ENCODE results near the gene CD44. TPM values are rescaled to one million over a fixed set of nuclear protein-coding genes. Genes with fewer than 3 reads are reported as not detected.

Gene CD44
- total and polyA plus RNA-seq, 2 experiments from 2014 or later: 8.5 to 41.3 TPM

DNA sequence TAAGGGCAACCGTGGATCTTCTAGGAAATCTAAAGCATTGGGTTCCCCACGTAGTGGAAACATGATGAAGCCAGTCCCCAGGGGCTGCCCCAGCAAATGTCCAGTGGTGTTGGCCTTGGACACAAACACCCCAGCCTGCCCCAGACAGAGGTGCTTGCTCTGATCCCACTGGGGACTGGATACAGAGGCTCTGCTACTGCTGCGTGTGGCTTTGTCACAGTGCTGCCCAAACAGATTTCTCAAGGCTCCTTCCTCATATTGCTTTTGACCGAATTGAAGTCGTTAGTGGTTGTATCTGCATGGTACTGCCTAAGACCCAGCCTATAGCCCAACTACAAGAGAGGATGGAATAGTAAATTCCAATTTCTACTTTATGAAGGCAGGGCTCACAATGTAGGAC, 40.1 kb upstream of the CD44 start:
- Histone ChIP-seq H3K9me3 (ENCODE audit: low read depth) (no peaks in the 10 kb centered on the region), H3K27me3 (no peaks in the 10 kb centered on the region), H3K36me3 (no peaks in the 10 kb centered on the region), H3K4me3 (no peak overlapping the region), H3K4me1 (ENCODE audit: low read depth) (no peaks in the 10 kb centered on the region), H3K27ac (no peak overlapping the region)
- TF ChIP-seq, protein P1, sequence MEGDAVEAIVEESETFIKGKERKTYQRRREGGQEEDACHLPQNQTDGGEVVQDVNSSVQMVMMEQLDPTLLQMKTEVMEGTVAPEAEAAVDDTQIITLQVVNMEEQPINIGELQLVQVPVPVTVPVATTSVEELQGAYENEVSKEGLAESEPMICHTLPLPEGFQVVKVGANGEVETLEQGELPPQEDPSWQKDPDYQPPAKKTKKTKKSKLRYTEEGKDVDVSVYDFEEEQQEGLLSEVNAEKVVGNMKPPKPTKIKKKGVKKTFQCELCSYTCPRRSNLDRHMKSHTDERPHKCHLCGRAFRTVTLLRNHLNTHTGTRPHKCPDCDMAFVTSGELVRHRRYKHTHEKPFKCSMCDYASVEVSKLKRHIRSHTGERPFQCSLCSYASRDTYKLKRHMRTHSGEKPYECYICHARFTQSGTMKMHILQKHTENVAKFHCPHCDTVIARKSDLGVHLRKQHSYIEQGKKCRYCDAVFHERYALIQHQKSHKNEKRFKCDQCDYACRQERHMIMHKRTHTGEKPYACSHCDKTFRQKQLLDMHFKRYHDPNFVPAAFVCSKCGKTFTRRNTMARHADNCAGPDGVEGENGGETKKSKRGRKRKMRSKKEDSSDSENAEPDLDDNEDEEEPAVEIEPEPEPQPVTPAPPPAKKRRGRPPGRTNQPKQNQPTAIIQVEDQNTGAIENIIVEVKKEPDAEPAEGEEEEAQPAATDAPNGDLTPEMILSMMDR (IDR thresholded peaks at IDR 0.05; ENCODE audit: low read depth, low read length): no peak
- DNase-seq (ENCODE audit: low read depth in 1 of 2, low spot score in 1 of 2): no peak

DNA sequence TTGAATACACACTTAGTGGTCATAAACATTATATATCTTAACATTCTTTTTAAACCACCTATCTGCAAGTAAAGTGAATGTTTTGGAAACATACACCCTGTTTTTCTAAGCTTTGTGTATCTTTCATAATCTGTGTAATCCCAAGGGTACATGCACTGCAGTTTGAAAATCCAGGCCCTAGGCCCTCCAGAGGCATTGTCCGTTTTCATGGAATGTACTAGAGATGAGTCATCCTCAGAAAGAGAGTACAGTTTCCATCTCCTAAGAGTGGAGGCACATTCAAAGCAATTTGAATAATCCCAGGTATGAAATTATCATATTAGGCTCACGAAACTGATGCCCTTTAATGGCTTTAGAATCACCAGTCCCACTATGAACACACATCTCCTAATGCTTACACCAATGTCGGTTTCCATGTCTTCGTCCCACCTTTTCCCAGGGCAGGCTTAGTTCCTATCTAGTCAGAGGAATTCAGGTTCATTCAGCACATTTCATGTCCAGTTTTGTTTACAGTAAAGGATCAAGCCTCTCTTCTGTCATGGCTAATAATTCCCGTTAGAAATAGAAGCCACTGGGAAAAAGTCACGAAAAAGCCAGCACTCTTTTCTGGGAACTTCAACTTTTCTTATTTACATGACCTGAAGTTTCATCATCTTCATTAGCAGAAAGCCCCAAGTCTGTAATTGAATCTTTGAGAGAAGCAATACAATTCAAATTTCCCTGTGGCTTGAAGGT, 39.5 kb upstream of the CD44 start:
- Histone ChIP-seq H3K27me3 (no peaks in the 10 kb centered on the region), H3K36me3 (no peaks in the 10 kb centered on the region), H3K27ac (no peak overlapping the region), H3K4me3 (no peak overlapping the region), H3K9me3 (ENCODE audit: low read depth) (no peaks in the 10 kb centered on the region), H3K4me1 (ENCODE audit: low read depth) (no peaks in the 10 kb centered on the region)
- TF ChIP-seq, protein P1 (IDR thresholded peaks at IDR 0.05; ENCODE audit: low read depth, low read length): no peak
- peak in 1 of 2 donors; percentile 76 for DNase-seq (ENCODE audit: low read depth in 1 of 2, low spot score in 1 of 2)

DNA sequence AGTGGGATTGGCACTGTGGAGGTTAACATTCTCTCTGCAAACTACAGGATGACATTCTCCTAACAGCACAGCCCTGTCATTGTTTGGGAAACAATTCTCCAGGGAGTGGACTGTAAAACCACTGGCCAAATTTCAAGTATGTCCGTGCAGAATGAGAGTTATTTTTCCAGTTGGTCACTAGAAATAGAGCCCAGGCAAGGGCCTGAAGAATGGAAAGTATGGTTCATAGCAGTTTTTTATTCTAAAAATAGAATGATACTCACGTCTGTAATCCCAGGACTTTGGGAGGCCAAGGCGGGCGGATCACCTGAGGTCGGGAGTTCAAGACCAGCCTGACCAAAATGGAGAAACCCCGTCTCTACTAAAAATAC, 39.0 kb upstream of the CD44 start:
- H3K9me3 ChIP-seq (ENCODE audit: low read depth): no peaks in the 10 kb centered on the region
- DNase-seq (ENCODE audit: low read depth in 1 of 2, low spot score in 1 of 2): peak in 1 of 2 donors; percentile 80
- H3K27ac ChIP-seq: no peak overlapping the region
- no peak overlapping the region for H3K4me3 ChIP-seq
- no peaks in the 10 kb centered on the region for H3K4me1 ChIP-seq (ENCODE audit: low read depth)
- no peaks in the 10 kb centered on the region for H3K27me3 ChIP-seq
- H3K36me3 ChIP-seq: no peaks in the 10 kb centered on the region
- TF ChIP-seq, protein P1 (IDR thresholded peaks at IDR 0.05; ENCODE audit: low read depth, low read length): no peak

DNA sequence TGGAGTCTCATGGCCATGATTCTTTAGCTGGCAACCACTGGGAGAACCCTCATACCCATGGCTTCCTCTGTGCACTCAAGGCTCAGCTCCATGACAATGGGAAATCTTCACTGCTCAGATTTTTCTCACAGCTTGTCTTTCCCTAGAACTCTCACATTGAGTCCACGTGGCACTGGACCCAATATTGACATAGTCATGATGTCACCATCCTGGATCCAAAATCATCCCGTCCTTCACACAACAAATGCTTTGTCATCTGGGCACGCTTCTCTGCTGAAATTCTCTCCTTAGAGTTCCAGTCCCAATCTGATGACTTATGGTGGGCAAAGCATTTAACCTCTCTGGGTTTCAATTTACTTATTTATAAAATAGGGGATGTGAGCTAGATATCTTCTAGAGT, 37.7 kb upstream of the CD44 start:
- H3K9me3 ChIP-seq (ENCODE audit: low read depth): no peaks in the 10 kb centered on the region
- H3K4me1 ChIP-seq (ENCODE audit: low read depth): no peaks in the 10 kb centered on the region
- TF ChIP-seq, protein P1 (IDR thresholded peaks at IDR 0.05; ENCODE audit: low read depth, low read length): no peak

DNA sequence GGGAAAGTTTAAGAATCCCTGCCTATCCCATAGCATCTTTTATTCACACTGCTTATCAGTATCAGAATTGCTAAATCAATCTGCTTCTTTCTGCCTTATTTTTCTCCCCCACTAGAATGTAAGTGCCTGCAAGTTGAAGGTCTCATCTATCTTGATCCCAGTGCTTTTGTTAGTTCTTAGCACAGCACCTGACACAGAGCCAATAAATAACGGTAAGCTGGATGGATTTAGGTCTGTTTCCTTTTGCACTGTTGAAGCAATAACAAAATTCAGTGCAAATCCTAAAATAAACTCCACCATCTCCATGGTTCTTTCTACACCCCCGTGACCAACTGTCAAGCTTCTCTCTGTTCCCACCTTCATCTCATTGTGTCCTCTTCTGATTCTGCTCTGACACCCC, 36.7 kb upstream of the CD44 start:
- Histone ChIP-seq H3K4me3 (no peak overlapping the region), H3K27me3 (no peaks in the 10 kb centered on the region), H3K36me3 (no peaks in the 10 kb centered on the region), H3K9me3 (ENCODE audit: low read depth) (no peaks in the 10 kb centered on the region), H3K27ac (no peak overlapping the region), H3K4me1 (ENCODE audit: low read depth) (no peaks in the 10 kb centered on the region)
- DNase-seq (ENCODE audit: low read depth in 1 of 2, low spot score in 1 of 2): no peak
- TF ChIP-seq, protein P1 (IDR thresholded peaks at IDR 0.05; ENCODE audit: low read depth, low read length): no peak

More for the DNA sequence above, 37.7 kb upstream of the CD44 start:
- H3K27me3 ChIP-seq: no peaks in the 10 kb centered on the region
- no peak for DNase-seq (ENCODE audit: low read depth in 1 of 2, low spot score in 1 of 2)
- H3K4me3 ChIP-seq: no peak overlapping the region
- H3K27ac ChIP-seq: no peak overlapping the region
- H3K36me3 ChIP-seq: no peaks in the 10 kb centered on the region

Data from cardiac muscle cell (in vitro differentiated cells and primary cell).